Measurements from ENCODE around the gene TMEM212. TPM values are rescaled to one million over a fixed set of nuclear protein-coding genes. Genes with fewer than 3 reads are reported as not detected.

Gene TMEM212
- total RNA-seq, 4 donors from 2014 or later, result not detected

DNA sequence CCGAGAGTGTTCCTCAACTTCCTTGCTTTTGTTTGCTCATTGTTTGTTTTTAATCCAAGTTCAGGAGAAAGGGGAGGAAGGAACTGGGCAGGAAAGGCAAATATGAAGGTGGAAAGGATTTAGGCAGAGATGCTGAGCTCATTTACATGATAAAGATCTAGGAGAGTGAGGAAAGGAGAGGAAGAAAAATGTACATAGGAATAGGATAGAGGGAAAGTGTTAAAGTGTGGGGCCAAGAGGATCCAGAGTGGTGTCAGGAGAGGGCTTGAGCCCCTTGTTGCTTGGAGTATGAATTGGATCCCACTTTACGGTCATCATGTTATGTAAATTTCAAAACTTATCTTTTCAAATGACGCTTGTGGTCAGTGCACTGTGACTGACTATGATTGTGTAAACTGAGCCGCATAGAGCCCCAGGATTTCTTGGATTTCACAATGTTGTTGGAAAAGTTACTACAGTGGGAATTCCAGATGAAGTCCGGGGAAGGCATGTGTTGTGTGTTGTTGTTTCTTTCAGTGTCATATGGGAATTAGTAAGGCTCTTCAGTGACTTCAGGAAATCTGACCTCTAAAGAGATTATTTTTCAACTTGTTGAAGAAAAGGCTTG, 17.8 kb upstream of the TMEM212 start:
- peaks cover 0 to 20% (median 14%) of the 10 kb centered on the region in 3 donors for H3K4me1 ChIP-seq
- WGBS, 2 donors (ENCODE audit: low coverage in 1 of 2), result 46 to 67% methylated on average over 4 to 5 of the region's 5 CpGs
- H3K27me3 ChIP-seq, result no peaks in the 10 kb centered on the region
- H3K36me3 ChIP-seq, result no peaks in the 10 kb centered on the region
- TF ChIP-seq, protein P1, sequence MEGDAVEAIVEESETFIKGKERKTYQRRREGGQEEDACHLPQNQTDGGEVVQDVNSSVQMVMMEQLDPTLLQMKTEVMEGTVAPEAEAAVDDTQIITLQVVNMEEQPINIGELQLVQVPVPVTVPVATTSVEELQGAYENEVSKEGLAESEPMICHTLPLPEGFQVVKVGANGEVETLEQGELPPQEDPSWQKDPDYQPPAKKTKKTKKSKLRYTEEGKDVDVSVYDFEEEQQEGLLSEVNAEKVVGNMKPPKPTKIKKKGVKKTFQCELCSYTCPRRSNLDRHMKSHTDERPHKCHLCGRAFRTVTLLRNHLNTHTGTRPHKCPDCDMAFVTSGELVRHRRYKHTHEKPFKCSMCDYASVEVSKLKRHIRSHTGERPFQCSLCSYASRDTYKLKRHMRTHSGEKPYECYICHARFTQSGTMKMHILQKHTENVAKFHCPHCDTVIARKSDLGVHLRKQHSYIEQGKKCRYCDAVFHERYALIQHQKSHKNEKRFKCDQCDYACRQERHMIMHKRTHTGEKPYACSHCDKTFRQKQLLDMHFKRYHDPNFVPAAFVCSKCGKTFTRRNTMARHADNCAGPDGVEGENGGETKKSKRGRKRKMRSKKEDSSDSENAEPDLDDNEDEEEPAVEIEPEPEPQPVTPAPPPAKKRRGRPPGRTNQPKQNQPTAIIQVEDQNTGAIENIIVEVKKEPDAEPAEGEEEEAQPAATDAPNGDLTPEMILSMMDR (IDR thresholded peaks at IDR 0.05), result no peak
- peak; percentile 43 for TF ChIP-seq POLR2AphosphoS5 (IDR thresholded peaks at IDR 0.05)
- no peak overlapping the region for H3K4me3 ChIP-seq
- no peaks in the 10 kb centered on the region for H3K9me3 ChIP-seq
- peak; percentile 80 for ATAC-seq
- peak overlapping the region in 3 of 4 donors; percentile 41 to 63 (median 49) for H3K27ac ChIP-seq

DNA sequence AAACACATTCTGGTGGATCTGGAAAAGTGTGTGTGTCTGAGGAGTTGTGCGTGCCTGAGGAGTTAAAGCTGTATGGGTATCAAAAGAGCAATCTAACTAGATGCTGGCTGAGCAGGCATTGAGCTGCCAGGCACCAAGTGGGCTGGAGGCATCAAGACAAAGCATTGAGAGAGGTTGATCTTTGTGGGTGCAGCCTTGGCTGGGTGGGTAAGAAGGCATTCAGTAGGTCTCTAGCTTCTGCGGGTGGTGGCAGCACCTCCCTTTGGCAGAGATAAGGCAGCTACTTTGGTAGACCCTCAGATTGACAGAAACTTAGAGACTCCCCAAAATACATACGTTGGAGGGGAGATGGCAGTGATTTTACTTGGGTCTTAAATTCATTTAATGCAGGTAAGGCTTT, 15.8 kb upstream of the TMEM212 start:
- Histone ChIP-seq H3K27ac (no peak overlapping the region), H3K36me3 (no peaks in the 10 kb centered on the region), H3K4me3 (no peak overlapping the region), H3K27me3 (no peaks in the 10 kb centered on the region), H3K9me3 (no peaks in the 10 kb centered on the region), H3K4me1 (peaks cover 0 to 23% (median 14%) of the 10 kb centered on the region in 3 donors)
- ATAC-seq, result no peak
- no peak for TF ChIP-seq POLR2AphosphoS5 (IDR thresholded peaks at IDR 0.05)
- TF ChIP-seq POLR2A (IDR thresholded peaks at IDR 0.05), result no peak
- TF ChIP-seq EP300 (IDR thresholded peaks at IDR 0.05), result no peak
- TF ChIP-seq, protein P1 (IDR thresholded peaks at IDR 0.05), result no peak
- WGBS, 2 donors (ENCODE audit: low coverage in 1 of 2), result 93 to 100% methylated on average over 2 to 3 of the region's 3 CpGs

DNA sequence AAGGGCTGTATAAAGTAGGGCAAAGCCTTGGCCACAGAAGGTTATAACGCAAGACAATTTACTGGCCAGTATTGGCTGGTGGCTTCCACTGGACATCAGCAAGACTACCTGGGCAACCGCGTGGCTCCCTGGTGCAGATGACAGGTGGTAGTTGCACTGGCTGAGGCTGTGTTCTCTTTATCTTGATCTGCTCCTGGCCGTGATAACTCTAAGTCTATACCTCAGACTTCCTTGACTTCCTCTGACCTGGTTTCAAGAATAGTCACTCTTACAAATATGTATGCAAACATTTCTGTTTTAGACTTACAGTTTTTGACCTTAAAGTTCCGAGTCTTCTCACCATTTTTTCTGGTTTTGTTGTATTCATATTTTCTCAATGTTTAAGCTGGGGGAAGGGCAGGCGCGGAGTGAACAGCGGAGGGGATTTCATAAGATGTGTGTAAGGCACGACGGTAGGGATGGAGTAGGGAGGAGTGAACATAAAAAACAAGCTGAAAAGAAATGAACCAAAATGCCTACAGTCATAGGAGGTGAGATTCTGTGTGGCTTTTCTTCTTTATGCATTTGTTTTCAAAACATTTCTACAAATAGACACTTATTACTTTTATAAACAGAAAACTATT, 15.2 kb upstream of the TMEM212 start:
- H3K4me1 ChIP-seq, result peaks cover 0 to 25% (median 14%) of the 10 kb centered on the region in 3 donors
- no peaks in the 10 kb centered on the region for H3K9me3 ChIP-seq
- no peak overlapping the region for H3K27ac ChIP-seq
- no peaks in the 10 kb centered on the region for H3K36me3 ChIP-seq
- WGBS, 2 donors (ENCODE audit: low coverage in 1 of 2), result 79 to 95% methylated on average over 3 to 7 of the region's 10 CpGs
- TF ChIP-seq EP300 (IDR thresholded peaks at IDR 0.05), result no peak
- no peaks in the 10 kb centered on the region for H3K27me3 ChIP-seq
- H3K4me3 ChIP-seq, result no peak overlapping the region
- no peak for ATAC-seq

GRCh38 chr3:171828902-171829770, 14.0 kb upstream of the TMEM212 start:
- WGBS, 2 donors (ENCODE audit: low coverage in 1 of 2), result 73 to 83% methylated on average over 4 to 5 of the region's 5 CpGs
- no peaks in the 10 kb centered on the region for H3K36me3 ChIP-seq
- no peak overlapping the region for H3K4me3 ChIP-seq
- TF ChIP-seq, protein P1 (IDR thresholded peaks at IDR 0.05), result no peak
- TF ChIP-seq POLR2AphosphoS5 (IDR thresholded peaks at IDR 0.05) (no peak), POLR2A (IDR thresholded peaks at IDR 0.05) (no peak), EP300 (IDR thresholded peaks at IDR 0.05) (no peak)
- ATAC-seq, result peak; percentile 29
- H3K9me3 ChIP-seq, result no peaks in the 10 kb centered on the region
- peaks cover 6 to 37% (median 14%) of the 10 kb centered on the region in 3 donors for H3K4me1 ChIP-seq
- no peaks in the 10 kb centered on the region for H3K27me3 ChIP-seq
- peak overlapping the region in 3 of 4 donors; percentile 16 to 70 (median 63) for H3K27ac ChIP-seq

GRCh38 chr3:171829841-171830517, 13.2 kb upstream of the TMEM212 start:
- H3K36me3 ChIP-seq, result no peaks in the 10 kb centered on the region
- H3K9me3 ChIP-seq, result no peaks in the 10 kb centered on the region
- no peak for TF ChIP-seq POLR2A (IDR thresholded peaks at IDR 0.05)
- TF ChIP-seq EP300 (IDR thresholded peaks at IDR 0.05), result no peak
- TF ChIP-seq, protein P1 (IDR thresholded peaks at IDR 0.05), result peak; percentile 48 to 77 (median 68)
- TF ChIP-seq POLR2AphosphoS5 (IDR thresholded peaks at IDR 0.05), result peak; percentile 35
- peaks cover 9 to 36% (median 14%) of the 10 kb centered on the region in 3 donors for H3K4me1 ChIP-seq
- 6 to 11% methylated on average over 2 to 6 of the region's 6 CpGs for WGBS, 2 donors (ENCODE audit: low coverage in 1 of 2)
- H3K4me3 ChIP-seq, result no peak overlapping the region
- H3K27ac ChIP-seq, result peak overlapping the region; percentile 16 to 70 (median 40)
- H3K27me3 ChIP-seq, result no peaks in the 10 kb centered on the region
- peak; percentile 83 for ATAC-seq
